Thymus (tissue), 11 donors: ENCODE results near the gene C5AR1. TPM values are rescaled to one million over a fixed set of nuclear protein-coding genes. Genes with fewer than 3 reads are reported as not detected.

Experiments
- DNase-seq, 9 donors: peaks; one replicate each; pipeline ENCODE4 v3.0.0-alpha.2; 2013; ENCODE audit warnings: low spot score in 9 of 9, low read depth in 6 of 9, missing footprints in 1 of 9
- H3K27ac ChIP-seq, 2 donors: one replicate each; pipeline ENCODE4 v1.5.1; 2013; ENCODE audit warnings: control low read depth in 1 of 2, low read depth in 1 of 2, low read length in 1 of 2, mild to moderate bottlenecking in 1 of 2, moderate library complexity in 1 of 2
- H3K27me3 ChIP-seq, 2 donors: one replicate each; pipeline ENCODE4 v1.5.1; 2013; ENCODE audit warnings: low read length in 1 of 2; ENCODE audit not compliant: control insufficient read depth in 2 of 2, insufficient read depth in 1 of 2
- H3K36me3 ChIP-seq, 2 donors: one replicate each; pipeline ENCODE4 v1.5.1; 2013; ENCODE audit warnings: low read length in 1 of 2, mild to moderate bottlenecking in 1 of 2, moderate library complexity in 1 of 2; ENCODE audit not compliant: control insufficient read depth in 2 of 2, insufficient read depth in 2 of 2
- H3K4me1 ChIP-seq, 2 donors: one replicate each; pipeline ENCODE4 v1.5.1; 2013; ENCODE audit warnings: low read length in 2 of 2; ENCODE audit not compliant: control insufficient read depth in 2 of 2, insufficient read depth in 2 of 2
- H3K4me3 ChIP-seq, 2 donors: one replicate each; pipeline ENCODE4 v1.5.1; 2013; ENCODE audit warnings: low read length in 2 of 2, control low read depth in 1 of 2, mild to moderate bottlenecking in 1 of 2
- H3K9me3 ChIP-seq, 2 donors: one replicate each; pipeline ENCODE4 v1.5.1; 2013; ENCODE audit warnings: low read length in 1 of 2, mild to moderate bottlenecking in 1 of 2; ENCODE audit not compliant: control insufficient read depth in 2 of 2, insufficient read depth in 1 of 2
- WGBS: extraction: QIAGEN DNeasy Blood & Tissue Kit; methylation state at CpG from one replicate; pipeline ENCODE4 v1.1.7; 2013; 5-methylcytosine and 5-hydroxymethylcytosine counted together
- polyA plus RNA-seq: library from polyadenylated mRNA; stranded (reverse); fragments of 200-250 nt; gene quantifications from one replicate; pipeline ENCODE4 v1.2.3, GENCODE V29; 2013
- total RNA-seq: library from RNA; stranded (reverse); fragments of 120-200 nt; gene quantifications from one replicate; pipeline ENCODE4 v1.2.4, GENCODE V29; 2013
- donor health status: healthy.

The C5AR1 gene
- total and polyA plus RNA-seq, 2 donors: 2.2 to 17.8 TPM

GRCh38 chr19:47319923-47320871, 10.5 kb downstream of the C5AR1 start:
- Histone ChIP-seq H3K27ac (no peak overlapping the region), H3K4me1 (no peaks in the 10 kb centered on the region), H3K4me3 (no peak overlapping the region), H3K9me3 (no peaks in the 10 kb centered on the region), H3K27me3 (peaks cover 0 to 8% of the 10 kb centered on the region in 2 donors), H3K36me3 (no peaks in the 10 kb centered on the region)
- no peak for DNase-seq
- 96% methylated on average over 46 of the region's 46 CpGs for WGBS

GRCh38 chr19:47321630-47322029, 12.0 kb downstream of the C5AR1 start:
- H3K4me1 ChIP-seq: no peaks in the 10 kb centered on the region
- H3K36me3 ChIP-seq: no peaks in the 10 kb centered on the region
- no peak for DNase-seq
- H3K27ac ChIP-seq: no peak overlapping the region
- WGBS: 91% methylated on average over 1 of the region's 1 CpG
- no peak overlapping the region for H3K4me3 ChIP-seq
- H3K27me3 ChIP-seq: peaks cover 0 to 4% of the 10 kb centered on the region in 2 donors
- no peaks in the 10 kb centered on the region for H3K9me3 ChIP-seq

GRCh38 chr19:47322058-47322457, 12.4 kb downstream of the C5AR1 start:
- WGBS: 84% methylated on average over 2 of the region's 2 CpGs
- no peak for DNase-seq
- H3K4me3 ChIP-seq: no peak overlapping the region
- peaks cover 0 to 4% of the 10 kb centered on the region in 2 donors for H3K27me3 ChIP-seq
- H3K9me3 ChIP-seq: no peaks in the 10 kb centered on the region
- H3K36me3 ChIP-seq: no peaks in the 10 kb centered on the region
- no peak overlapping the region for H3K27ac ChIP-seq
- no peaks in the 10 kb centered on the region for H3K4me1 ChIP-seq

- Histone ChIP-seq H3K27me3 (peaks cover 0 to 4% of the 10 kb centered on the region in 2 donors), H3K9me3 (no peaks in the 10 kb centered on the region), H3K4me3 (no peak overlapping the region), H3K27ac (no peak overlapping the region), H3K4me1 (no peaks in the 10 kb centered on the region), H3K36me3 (no peaks in the 10 kb centered on the region)
- 90% methylated on average over 8 of the region's 8 CpGs for WGBS
- DNase-seq: no peak
These were observed 13.7 kb downstream of the C5AR1 start for GRCh38 chr19:47323409-47323808.

GRCh38 chr19:47323872-47324271, 14.2 kb downstream of the C5AR1 start:
- H3K36me3 ChIP-seq: no peaks in the 10 kb centered on the region
- 95% methylated on average over 12 of the region's 12 CpGs for WGBS
- H3K27ac ChIP-seq: no peak overlapping the region
- H3K4me3 ChIP-seq: no peak overlapping the region
- H3K27me3 ChIP-seq: peaks cover 0 to 4% of the 10 kb centered on the region in 2 donors
- no peaks in the 10 kb centered on the region for H3K4me1 ChIP-seq
- no peak for DNase-seq
- H3K9me3 ChIP-seq: no peaks in the 10 kb centered on the region

- H3K9me3 ChIP-seq: no peaks in the 10 kb centered on the region
- no peak for DNase-seq
- no peak overlapping the region for H3K4me3 ChIP-seq
- peaks cover 0 to 4% of the 10 kb centered on the region in 2 donors for H3K27me3 ChIP-seq
- 43% methylated on average over 9 of the region's 9 CpGs for WGBS
- no peaks in the 10 kb centered on the region for H3K36me3 ChIP-seq
- H3K4me1 ChIP-seq: no peaks in the 10 kb centered on the region
- no peak overlapping the region for H3K27ac ChIP-seq
These were observed 14.8 kb downstream of the C5AR1 start for GRCh38 chr19:47324502-47324901.

- Histone ChIP-seq H3K9me3 (no peaks in the 10 kb centered on the region), H3K36me3 (no peaks in the 10 kb centered on the region), H3K27ac (peak overlapping the region in 1 of 2 donors; percentile 65), H3K4me3 (no peak overlapping the region), H3K27me3 (no peaks in the 10 kb centered on the region), H3K4me1 (no peaks in the 10 kb centered on the region)
- WGBS: 34% methylated on average over 9 of the region's 9 CpGs
- no peak for DNase-seq
These were observed 20.8 kb downstream of the C5AR1 start for GRCh38 chr19:47330466-47330869.

- no peaks in the 10 kb centered on the region for H3K9me3 ChIP-seq
- no peaks in the 10 kb centered on the region for H3K36me3 ChIP-seq
- peaks cover 0 to 1% of the 10 kb centered on the region in 2 donors for H3K4me1 ChIP-seq
- DNase-seq: no peak
- 92% methylated on average over 6 of the region's 6 CpGs for WGBS
- H3K27me3 ChIP-seq: no peaks in the 10 kb centered on the region
- H3K27ac ChIP-seq: no peak overlapping the region
- H3K4me3 ChIP-seq: no peak overlapping the region
These were observed 21.8 kb downstream of the C5AR1 start for GRCh38 chr19:47331490-47331889.

- 85% methylated on average over 18 of the region's 18 CpGs for WGBS
- H3K4me1 ChIP-seq: peaks cover 0 to 6% of the 10 kb centered on the region in 2 donors
These were observed 22.4 kb downstream of the C5AR1 start, which contains the start of gene C5AR2 for GRCh38 chr19:47331931-47332547. Gene C5AR2 (plus strand): TSS chr19:47332175. CDS start chr19:47340800, 8,625 bp downstream.

More at GRCh38 chr19:47331931-47332547, 22.4 kb downstream of the C5AR1 start, which contains the start of gene C5AR2:
- no peak for DNase-seq
- Histone ChIP-seq H3K4me3 (no peak within 1 kb of the TSS), H3K9me3 (no peaks in the 10 kb centered on the region), H3K27ac (no peak within 1 kb of the TSS), H3K36me3 (no peaks in the 10 kb centered on the region), H3K27me3 (no peaks in the 10 kb centered on the region)
